ENCODE measurements around the gene C12orf42. TPM values are rescaled to one million over a fixed set of nuclear protein-coding genes. Genes with fewer than 3 reads are reported as not detected.

Gene C12orf42
- total and polyA plus RNA-seq, 10 of the 15 experiments (the other 5 are each of a cell fraction or from before 2014, with no cell fraction given), result 1.4 to 7.0 (median 2.4) TPM

DNA sequence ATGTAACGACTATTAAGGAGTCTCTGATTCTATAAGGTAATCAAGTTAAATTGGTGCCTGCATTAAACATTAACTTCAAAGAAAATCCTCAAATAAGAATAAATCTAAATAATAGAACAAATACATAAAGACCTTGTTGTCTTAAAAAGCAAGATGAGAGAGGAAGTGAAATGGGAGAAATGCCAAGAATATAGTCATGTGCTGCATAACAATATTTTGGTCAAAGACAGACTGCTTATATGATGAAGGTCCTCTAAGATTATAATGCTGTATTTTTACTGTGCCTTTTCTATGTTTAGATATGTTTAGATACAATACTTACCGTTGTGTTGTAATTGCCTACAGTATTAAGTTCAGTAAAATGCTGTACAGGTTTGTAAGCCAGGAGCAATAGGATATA lies 213.6 kb downstream of the C12orf42 start:
- POLR2A ChIA-PET, result no interaction called here
- H2AFZ ChIP-seq (ENCODE audit: control insufficient read depth, low read depth, low read length), result no peak overlapping the region
- H3K9ac ChIP-seq (ENCODE audit: control insufficient read depth, insufficient read depth, low read length), result no peak overlapping the region
- RAD21 ChIA-PET (ENCODE audit: unreplicated experiment), result no interaction called here
- CTCF ChIA-PET, result no interaction called here
- in situ Hi-C loops (cut with MboI) (no loop called here), intact Hi-C loops (cut with micrococcal nuclease; ENCODE audit: unreplicated experiment) (no loop called here)
- H4K20me1 ChIP-seq (ENCODE audit: control insufficient read depth, insufficient read depth), result no peaks in the 10 kb centered on the region
- no TSS peak for BruUV-seq (replicated peaks)
- ATAC-seq (no peak), FAIRE-seq (no peak), DNase-seq (ENCODE audit: low read depth, low spot score) (no peak)
- H3K79me2 ChIP-seq (ENCODE audit: control insufficient read depth, insufficient read depth, low read length), result no peaks in the 10 kb centered on the region
- SMC1A ChIA-PET (ENCODE audit: uncharacterized antibody, unreplicated experiment), result no interaction called here
- WGBS (ENCODE audit: insufficient coverage, insufficient replicate concordance, low lambda C conversion rate, missing lambda C conversion rate), result 60% methylated on average over 2 of the region's 2 CpGs
- H3K27me3 ChIP-seq (replicated peaks in 1 of 2; ENCODE audit: control insufficient read depth in 2 of 2, insufficient read depth in 2 of 2, low read length in 1 of 2), result no peaks in the 10 kb centered on the region
- no peaks in the 10 kb centered on the region for H3K36me3 ChIP-seq (ENCODE audit: control insufficient read depth in 2 of 2, insufficient read depth in 2 of 2, low read length in 1 of 2)
- no peak overlapping the region for H3K27ac ChIP-seq (ENCODE audit: control insufficient read depth, insufficient read depth)
- H3K4me1 ChIP-seq (ENCODE audit: control insufficient read depth, insufficient read depth, low read length), result peaks cover 21% of the 10 kb centered on the region
- H3K9me3 ChIP-seq (replicated peaks; ENCODE audit: control insufficient read depth, insufficient read depth, low read length), result no peaks in the 10 kb centered on the region
- H3K4me2 ChIP-seq (ENCODE audit: control insufficient read depth, insufficient read depth), result no peak overlapping the region
- H3K4me3 ChIP-seq, result no peak overlapping the region
- no peak for TF ChIP-seq PAX5 (IDR thresholded peaks at IDR 0.05; ENCODE audit: borderline replicate concordance, low read depth, low read length)
- TF ChIP-seq MYB (IDR thresholded peaks at IDR 0.05; ENCODE audit: borderline replicate concordance, low read depth, low read length), result no peak
- TF ChIP-seq ZNF207 (IDR thresholded peaks at IDR 0.05; ENCODE audit: borderline replicate concordance), result no peak
- TF ChIP-seq, protein P1, sequence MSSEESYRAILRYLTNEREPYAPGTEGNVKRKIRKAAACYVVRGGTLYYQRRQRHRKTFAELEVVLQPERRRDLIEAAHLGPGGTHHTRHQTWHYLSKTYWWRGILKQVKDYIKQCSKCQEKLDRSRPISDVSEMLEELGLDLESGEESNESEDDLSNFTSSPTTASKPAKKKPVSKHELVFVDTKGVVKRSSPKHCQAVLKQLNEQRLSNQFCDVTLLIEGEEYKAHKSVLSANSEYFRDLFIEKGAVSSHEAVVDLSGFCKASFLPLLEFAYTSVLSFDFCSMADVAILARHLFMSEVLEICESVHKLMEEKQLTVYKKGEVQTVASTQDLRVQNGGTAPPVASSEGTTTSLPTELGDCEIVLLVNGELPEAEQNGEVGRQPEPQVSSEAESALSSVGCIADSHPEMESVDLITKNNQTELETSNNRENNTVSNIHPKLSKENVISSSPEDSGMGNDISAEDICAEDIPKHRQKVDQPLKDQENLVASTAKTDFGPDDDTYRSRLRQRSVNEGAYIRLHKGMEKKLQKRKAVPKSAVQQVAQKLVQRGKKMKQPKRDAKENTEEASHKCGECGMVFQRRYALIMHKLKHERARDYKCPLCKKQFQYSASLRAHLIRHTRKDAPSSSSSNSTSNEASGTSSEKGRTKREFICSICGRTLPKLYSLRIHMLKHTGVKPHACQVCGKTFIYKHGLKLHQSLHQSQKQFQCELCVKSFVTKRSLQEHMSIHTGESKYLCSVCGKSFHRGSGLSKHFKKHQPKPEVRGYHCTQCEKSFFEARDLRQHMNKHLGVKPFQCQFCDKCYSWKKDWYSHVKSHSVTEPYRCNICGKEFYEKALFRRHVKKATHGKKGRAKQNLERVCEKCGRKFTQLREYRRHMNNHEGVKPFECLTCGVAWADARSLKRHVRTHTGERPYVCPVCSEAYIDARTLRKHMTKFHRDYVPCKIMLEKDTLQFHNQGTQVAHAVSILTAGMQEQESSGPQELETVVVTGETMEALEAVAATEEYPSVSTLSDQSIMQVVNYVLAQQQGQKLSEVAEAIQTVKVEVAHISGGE (CRISPR knock-in tag; IDR thresholded peaks at IDR 0.05), result no peak
- TF ChIP-seq POLR2AphosphoS2 (IDR thresholded peaks at IDR 0.05; ENCODE audit: low read depth, low read length), result no peak
- peak; percentile 57 for TF ChIP-seq RAD51 (IDR thresholded peaks at IDR 0.05)
- peak; percentile 37; the same call in 1 of the 2 replicates for TF ChIP-seq SPI1 (IDR thresholded peaks at IDR 0.05; ENCODE audit: borderline replicate concordance, insufficient read depth, low read depth, low read length)
- no peak for TF ChIP-seq FOXK2 (IDR thresholded peaks at IDR 0.05)

Measured in GM12878 (cell line).